A673 (cell line): Measurements from ENCODE around the gene PTK7. TPM values are rescaled to one million over a fixed set of nuclear protein-coding genes. Genes with fewer than 3 reads are reported as not detected.

Source experiments
- Bru-seq: library from RNA; stranded (reverse); fragments of 400-500 nt; gene quantifications from one replicate; lab custom pipeline; 2021; lab: Mats Ljungman, UMichigan
- BruChase-seq, 2 experiments: library from RNA; stranded (reverse); fragments of 400-500 nt; gene quantifications; one replicate each; lab custom pipeline; 2021; lab: Mats Ljungman, UMichigan
- BruUV-seq: library from RNA; stranded (reverse); fragments of 400-500 nt; replicated peaks from 2 replicates; lab custom pipeline; 2021; lab: Mats Ljungman, UMichigan
- CTCF ChIA-PET: fragments of 300-600 bp; sonication (Branson Sonifier 250); formaldehyde crosslinking; loops from one replicate; lab custom pipeline; 2022; ENCODE audit warnings: antibody characterized with exemption; lab: Charles Lee
- POLR2A ChIA-PET: fragments of 300-600 bp; sonication (Branson Sonifier 250); formaldehyde crosslinking; loops from one replicate; lab custom pipeline; 2022; ENCODE audit warnings: antibody characterized with exemption; ENCODE audit not compliant: low non-redundant PET; lab: Charles Lee
- DNase-seq: peaks from one replicate; pipeline ENCODE4 v3.0.0-alpha.2; 2015; ENCODE audit warnings: low spot score
- H3K27ac ChIP-seq: fragments of 200-600 bp; sonication (generic); 2 replicates; pipeline ENCODE4 v1.5.1; 2016; ENCODE audit warnings: mixed run types, low read depth, mild to moderate bottlenecking, mixed read lengths, antibody characterized with exemption, low read length; ENCODE audit not compliant: poor library complexity, severe bottlenecking
- H3K27me3 ChIP-seq: fragments of 200-600 bp; sonication (generic); replicated peaks from 2 replicates; pipeline ENCODE4 v1.6.1; 2017; ENCODE audit warnings: mixed run types, low read depth, mild to moderate bottlenecking, mixed read lengths, antibody characterized with exemption, low read length; ENCODE audit not compliant: insufficient read depth, poor library complexity
- H3K36me3 ChIP-seq: fragments of 200-600 bp; sonication (generic); 2 replicates; pipeline ENCODE4 v1.6.1; 2016; ENCODE audit warnings: mixed run types, mild to moderate bottlenecking, mixed read lengths, antibody characterized with exemption, low read length; ENCODE audit not compliant: insufficient read depth, poor library complexity, severe bottlenecking
- H3K4me1 ChIP-seq: fragments of 200-600 bp; sonication (generic); 2 replicates; pipeline ENCODE4 v1.6.1; 2017; ENCODE audit warnings: mixed run types, mild to moderate bottlenecking, mixed read lengths, antibody characterized with exemption, low read length; ENCODE audit not compliant: insufficient read depth, poor library complexity, severe bottlenecking
- H3K4me3 ChIP-seq: fragments of 200-600 bp; sonication (generic); 2 replicates; pipeline ENCODE4 v1.5.1; 2016; ENCODE audit warnings: low read depth, mixed run types, mild to moderate bottlenecking, mixed read lengths, low read length; ENCODE audit not compliant: poor library complexity, severe bottlenecking
- H3K9me3 ChIP-seq: fragments of 200-600 bp; sonication (generic); 2 replicates; pipeline ENCODE4 v1.6.1; 2016; ENCODE audit warnings: mixed run types, low read depth, mild to moderate bottlenecking, mixed read lengths, antibody characterized with exemption, low read length; ENCODE audit not compliant: poor library complexity, severe bottlenecking
- EZH2 ChIP-seq: fragments of 200-600 bp; sonication (generic); IDR thresholded peaks from 2 replicates; pipeline ENCODE4 v1.6.1; 2017; ENCODE audit warnings: borderline replicate concordance, low read depth, mild to moderate bottlenecking, mixed read lengths, antibody characterized with exemption, low read length; ENCODE audit not compliant: poor library complexity, severe bottlenecking
- intact Hi-C: fragments of 100-400 bp; cut with micrococcal nuclease; formaldehyde crosslinking; loops from one replicate; pipeline ENCODE4 v1.10.0; 2022; ENCODE audit not compliant: unreplicated experiment
- long read RNA-seq: library from polyadenylated mRNA; stranded (forward); transcript quantifications from one replicate; pipeline ENCODE4 v2.0.0, GENCODE V29; 2022
- total RNA-seq: library from RNA; stranded (reverse); gene quantifications from 2 replicates; pipeline ENCODE4 v1.2.3, GENCODE V29; 2021
- TF ChIP-seq, protein P1 (sequence below): fragments of 300-800, 200-600 bp; sonication (generic); conservative IDR thresholded peaks from 2 replicates; pipeline ENCODE4 v1.5.1; 2017; ENCODE audit warnings: low read depth, mild to moderate bottlenecking, antibody characterized with exemption, low read length, moderate library complexity, mixed read lengths

The PTK7 gene
- total RNA-seq (84.5 and 95.8 TPM in 2 replicates), Bru-seq, nascent RNA (percentile 65 among the genes with signal in this experiment), BruChase-seq, experiment 1, labeled RNA remaining after a 2-hour chase (percentile 71 among the genes with signal in this experiment), BruChase-seq, experiment 2, labeled RNA remaining after a 6-hour chase (percentile 78 among the genes with signal in this experiment)
- long read RNA-seq, full-length matches to known transcripts, result 28 of 42 reads
- long read RNA-seq, partial matches to known transcripts, result 7 of 42 reads
- long read RNA-seq, other reads (novel, unspliced or antisense), result 7 of 42 reads

DNA sequence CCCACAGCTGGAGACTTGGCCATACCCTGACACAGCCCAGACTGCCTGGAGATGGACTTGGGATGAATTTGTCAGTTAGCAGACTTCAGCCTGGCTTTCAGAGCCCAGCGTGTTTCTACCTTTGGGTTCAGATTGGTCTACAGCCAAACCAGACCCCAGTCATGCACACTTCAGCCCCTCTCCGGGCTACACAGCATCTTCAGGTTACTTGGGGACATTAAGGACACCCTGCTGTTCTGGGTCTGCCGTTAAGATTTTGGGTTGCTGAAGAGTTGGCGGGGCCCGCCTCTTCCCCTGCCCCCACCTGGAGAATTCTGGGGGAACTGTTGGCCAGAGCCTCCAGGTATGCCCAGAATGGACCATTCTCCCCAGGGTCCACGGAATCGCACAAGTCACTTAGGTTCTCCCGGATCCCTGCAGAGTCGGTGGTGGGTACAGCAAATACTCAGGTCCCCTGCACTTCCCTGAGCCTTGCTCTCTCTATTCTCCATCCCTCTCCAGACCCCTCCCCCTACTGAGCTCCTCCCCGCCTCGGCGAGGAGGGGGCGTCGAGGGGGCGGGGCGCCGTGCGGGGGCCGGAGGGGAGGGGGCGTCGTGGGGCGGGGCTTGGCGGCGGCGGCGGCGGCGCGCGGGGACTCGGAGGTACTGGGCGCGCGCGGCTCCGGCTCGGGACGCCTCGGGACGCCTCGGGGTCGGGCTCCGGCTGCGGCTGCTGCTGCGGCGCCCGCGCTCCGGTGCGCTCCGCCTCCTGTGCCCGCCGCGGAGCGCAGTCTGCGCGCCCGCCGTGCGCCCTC, at the start of gene PTK7:
Gene PTK7 (plus strand): TSS at position 645 of the 794 bp plus-strand sequence. CDS start 175 bp downstream, outside the sequence.
- Histone ChIP-seq H3K9me3 (no peaks in the 10 kb centered on the region), H3K27me3 (no peaks in the 10 kb centered on the region), H3K4me1 (peaks cover 27% of the 10 kb centered on the region), H3K36me3 (no peaks in the 10 kb centered on the region), H3K27ac (peak within 1 kb of the TSS; percentile 91), H3K4me3 (peak within 1 kb of the TSS; percentile 98)
- no TSS peak for BruUV-seq
- CTCF ChIA-PET, result interaction anchor here (0.6 to 1.3 kb wide), 3 partner anchors 62 to 167 kb away, joined by 3 to 8 read pairs (median 6); partner anchors contain the start of genes KLHDC3 and MEA1
- intact Hi-C loops, result no loop called here
- TF ChIP-seq, protein P1, sequence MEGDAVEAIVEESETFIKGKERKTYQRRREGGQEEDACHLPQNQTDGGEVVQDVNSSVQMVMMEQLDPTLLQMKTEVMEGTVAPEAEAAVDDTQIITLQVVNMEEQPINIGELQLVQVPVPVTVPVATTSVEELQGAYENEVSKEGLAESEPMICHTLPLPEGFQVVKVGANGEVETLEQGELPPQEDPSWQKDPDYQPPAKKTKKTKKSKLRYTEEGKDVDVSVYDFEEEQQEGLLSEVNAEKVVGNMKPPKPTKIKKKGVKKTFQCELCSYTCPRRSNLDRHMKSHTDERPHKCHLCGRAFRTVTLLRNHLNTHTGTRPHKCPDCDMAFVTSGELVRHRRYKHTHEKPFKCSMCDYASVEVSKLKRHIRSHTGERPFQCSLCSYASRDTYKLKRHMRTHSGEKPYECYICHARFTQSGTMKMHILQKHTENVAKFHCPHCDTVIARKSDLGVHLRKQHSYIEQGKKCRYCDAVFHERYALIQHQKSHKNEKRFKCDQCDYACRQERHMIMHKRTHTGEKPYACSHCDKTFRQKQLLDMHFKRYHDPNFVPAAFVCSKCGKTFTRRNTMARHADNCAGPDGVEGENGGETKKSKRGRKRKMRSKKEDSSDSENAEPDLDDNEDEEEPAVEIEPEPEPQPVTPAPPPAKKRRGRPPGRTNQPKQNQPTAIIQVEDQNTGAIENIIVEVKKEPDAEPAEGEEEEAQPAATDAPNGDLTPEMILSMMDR, result no peak
- TF ChIP-seq EZH2, result no peak
- peak; percentile 90 for DNase-seq
- POLR2A ChIA-PET, result no interaction called here

DNA sequence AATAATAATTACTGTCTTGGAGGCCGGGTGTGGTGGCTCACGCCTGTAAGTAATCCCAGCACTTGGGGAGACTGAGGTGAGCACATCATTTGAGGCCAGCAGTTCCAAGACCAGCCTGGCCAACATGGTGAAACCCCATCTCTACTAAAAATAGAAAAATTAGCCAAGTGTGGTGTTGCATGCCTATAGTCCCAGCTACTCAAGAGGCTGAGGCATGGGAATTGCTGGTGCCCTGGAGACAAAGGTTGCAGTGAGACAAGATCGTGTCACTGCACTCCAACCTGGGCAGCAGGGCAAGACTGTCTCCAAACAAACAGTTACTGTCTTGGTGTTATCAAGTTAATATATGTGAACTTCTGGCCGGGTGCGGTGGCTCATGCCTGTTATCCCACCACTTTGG, 49.7 kb upstream of the PTK7 start:
- Histone ChIP-seq H3K36me3 (peaks cover 63% of the 10 kb centered on the region), H3K4me3 (no peak overlapping the region), H3K27me3 (no peaks in the 10 kb centered on the region), H3K4me1 (peaks cover 8% of the 10 kb centered on the region), H3K27ac (no peak overlapping the region), H3K9me3 (no peaks in the 10 kb centered on the region)
- intact Hi-C loops, result no loop called here
- BruUV-seq, result no TSS peak
- CTCF ChIA-PET, result no interaction called here
- POLR2A ChIA-PET, result no interaction called here
- TF ChIP-seq, protein P1, result no peak
- TF ChIP-seq EZH2, result no peak
- DNase-seq, result no peak

DNA sequence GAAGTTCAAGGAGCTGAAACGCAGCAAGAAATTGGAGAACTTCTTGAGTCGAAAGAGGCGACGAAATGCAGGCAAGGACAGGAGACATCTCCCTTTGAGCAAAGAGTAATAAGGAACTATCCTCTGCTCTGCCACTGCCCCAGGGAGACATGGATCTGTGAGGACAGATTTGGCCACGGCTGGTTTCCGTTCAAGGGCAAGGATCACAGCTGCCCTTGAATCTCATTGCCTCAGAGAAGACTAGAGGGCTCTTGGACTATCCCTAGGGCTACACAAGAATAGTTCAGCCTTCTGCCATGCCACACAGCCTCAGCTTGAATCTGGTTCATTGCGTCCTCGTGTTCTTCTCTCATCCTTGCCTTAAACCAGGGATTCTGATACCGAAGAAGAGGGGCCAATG, 47.0 kb upstream of the PTK7 start:
- Histone ChIP-seq H3K27ac (no peak overlapping the region), H3K4me1 (no peaks in the 10 kb centered on the region), H3K9me3 (no peaks in the 10 kb centered on the region), H3K4me3 (no peak overlapping the region), H3K27me3 (no peaks in the 10 kb centered on the region), H3K36me3 (peaks cover 70% of the 10 kb centered on the region)
- no peak for DNase-seq
- intact Hi-C loops, result no loop called here
- TF ChIP-seq, protein P1, result no peak
- no peak for TF ChIP-seq EZH2
- POLR2A ChIA-PET, result no interaction called here
- BruUV-seq, result no TSS peak
- CTCF ChIA-PET, result no interaction called here
